ENCODE data around the gene CTSD.

DNA sequence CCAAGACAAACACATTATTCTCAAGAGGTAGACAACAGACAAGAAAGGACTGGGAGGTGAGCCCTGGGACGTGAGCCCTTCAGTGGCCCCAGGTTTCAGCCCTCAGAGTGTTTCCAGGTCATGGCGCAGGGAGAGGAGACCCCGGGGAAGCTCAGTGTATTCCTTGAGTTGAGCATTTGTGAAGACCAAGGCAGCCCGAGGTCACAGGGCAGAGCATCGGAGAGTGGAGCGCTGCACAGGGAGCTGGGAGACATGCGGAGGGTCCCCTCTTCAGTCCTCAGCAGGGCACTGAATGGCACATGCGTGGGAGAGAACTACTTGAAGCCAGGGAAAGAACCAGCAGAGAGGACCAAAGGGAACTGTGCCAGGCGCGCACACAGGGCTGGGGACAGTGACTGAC, 55.0 kb downstream of the CTSD start:
- TF ChIP-seq POLR2A (IDR thresholded peaks at IDR 0.05; ENCODE audit: low read length) (no peak), CHD4 (IDR thresholded peaks at IDR 0.05; ENCODE audit: borderline replicate concordance) (no peak), BHLHE40 (IDR thresholded peaks at IDR 0.05; ENCODE audit: low read depth, low read length) (no peak), ZSCAN20 (CRISPR knock-in tag; IDR thresholded peaks at IDR 0.05) (no peak), TP53 (CRISPR knock-in tag; IDR thresholded peaks at IDR 0.05) (no peak), SMC3 (IDR thresholded peaks at IDR 0.05) (no peak), PBX3 (IDR thresholded peaks at IDR 0.05) (no peak), RCOR1 (IDR thresholded peaks at IDR 0.05; ENCODE audit: low read depth, low read length) (no peak), MYC (IDR thresholded peaks at IDR 0.05; ENCODE audit: borderline replicate concordance, low read length) (no peak), EP300 (IDR thresholded peaks at IDR 0.05) (no peak)
- TF ChIP-seq, protein P1, sequence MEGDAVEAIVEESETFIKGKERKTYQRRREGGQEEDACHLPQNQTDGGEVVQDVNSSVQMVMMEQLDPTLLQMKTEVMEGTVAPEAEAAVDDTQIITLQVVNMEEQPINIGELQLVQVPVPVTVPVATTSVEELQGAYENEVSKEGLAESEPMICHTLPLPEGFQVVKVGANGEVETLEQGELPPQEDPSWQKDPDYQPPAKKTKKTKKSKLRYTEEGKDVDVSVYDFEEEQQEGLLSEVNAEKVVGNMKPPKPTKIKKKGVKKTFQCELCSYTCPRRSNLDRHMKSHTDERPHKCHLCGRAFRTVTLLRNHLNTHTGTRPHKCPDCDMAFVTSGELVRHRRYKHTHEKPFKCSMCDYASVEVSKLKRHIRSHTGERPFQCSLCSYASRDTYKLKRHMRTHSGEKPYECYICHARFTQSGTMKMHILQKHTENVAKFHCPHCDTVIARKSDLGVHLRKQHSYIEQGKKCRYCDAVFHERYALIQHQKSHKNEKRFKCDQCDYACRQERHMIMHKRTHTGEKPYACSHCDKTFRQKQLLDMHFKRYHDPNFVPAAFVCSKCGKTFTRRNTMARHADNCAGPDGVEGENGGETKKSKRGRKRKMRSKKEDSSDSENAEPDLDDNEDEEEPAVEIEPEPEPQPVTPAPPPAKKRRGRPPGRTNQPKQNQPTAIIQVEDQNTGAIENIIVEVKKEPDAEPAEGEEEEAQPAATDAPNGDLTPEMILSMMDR (IDR thresholded peaks at IDR 0.05), result no peak
- TF ChIP-seq, protein P2, sequence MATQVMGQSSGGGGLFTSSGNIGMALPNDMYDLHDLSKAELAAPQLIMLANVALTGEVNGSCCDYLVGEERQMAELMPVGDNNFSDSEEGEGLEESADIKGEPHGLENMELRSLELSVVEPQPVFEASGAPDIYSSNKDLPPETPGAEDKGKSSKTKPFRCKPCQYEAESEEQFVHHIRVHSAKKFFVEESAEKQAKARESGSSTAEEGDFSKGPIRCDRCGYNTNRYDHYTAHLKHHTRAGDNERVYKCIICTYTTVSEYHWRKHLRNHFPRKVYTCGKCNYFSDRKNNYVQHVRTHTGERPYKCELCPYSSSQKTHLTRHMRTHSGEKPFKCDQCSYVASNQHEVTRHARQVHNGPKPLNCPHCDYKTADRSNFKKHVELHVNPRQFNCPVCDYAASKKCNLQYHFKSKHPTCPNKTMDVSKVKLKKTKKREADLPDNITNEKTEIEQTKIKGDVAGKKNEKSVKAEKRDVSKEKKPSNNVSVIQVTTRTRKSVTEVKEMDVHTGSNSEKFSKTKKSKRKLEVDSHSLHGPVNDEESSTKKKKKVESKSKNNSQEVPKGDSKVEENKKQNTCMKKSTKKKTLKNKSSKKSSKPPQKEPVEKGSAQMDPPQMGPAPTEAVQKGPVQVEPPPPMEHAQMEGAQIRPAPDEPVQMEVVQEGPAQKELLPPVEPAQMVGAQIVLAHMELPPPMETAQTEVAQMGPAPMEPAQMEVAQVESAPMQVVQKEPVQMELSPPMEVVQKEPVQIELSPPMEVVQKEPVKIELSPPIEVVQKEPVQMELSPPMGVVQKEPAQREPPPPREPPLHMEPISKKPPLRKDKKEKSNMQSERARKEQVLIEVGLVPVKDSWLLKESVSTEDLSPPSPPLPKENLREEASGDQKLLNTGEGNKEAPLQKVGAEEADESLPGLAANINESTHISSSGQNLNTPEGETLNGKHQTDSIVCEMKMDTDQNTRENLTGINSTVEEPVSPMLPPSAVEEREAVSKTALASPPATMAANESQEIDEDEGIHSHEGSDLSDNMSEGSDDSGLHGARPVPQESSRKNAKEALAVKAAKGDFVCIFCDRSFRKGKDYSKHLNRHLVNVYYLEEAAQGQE (IDR thresholded peaks at IDR 0.05), result no peak
- TF ChIP-seq, protein P3, sequence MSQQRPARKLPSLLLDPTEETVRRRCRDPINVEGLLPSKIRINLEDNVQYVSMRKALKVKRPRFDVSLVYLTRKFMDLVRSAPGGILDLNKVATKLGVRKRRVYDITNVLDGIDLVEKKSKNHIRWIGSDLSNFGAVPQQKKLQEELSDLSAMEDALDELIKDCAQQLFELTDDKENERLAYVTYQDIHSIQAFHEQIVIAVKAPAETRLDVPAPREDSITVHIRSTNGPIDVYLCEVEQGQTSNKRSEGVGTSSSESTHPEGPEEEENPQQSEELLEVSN (IDR thresholded peaks at IDR 0.05; ENCODE audit: borderline replicate concordance, low read depth), result no peak

All from A549 (cell line).